GM19438 (cell line): ENCODE measurements around the gene ATG4C.
A peak's percentile ranks its signal among the peaks of the same experiment; 100 is the strongest.
"Not testable (repeated sequence)": the region's sequence is repeated elsewhere in the genome, so short reads cannot be mapped to it uniquely, and the experiment has no call there.

Experiments used
- ATAC-seq: cut with Tn5 transposase; IDR thresholded peaks from one replicate; pipeline ENCODE4 v1.9.1; 2021; ENCODE audit warnings: low read depth; ENCODE audit not compliant: unreplicated experiment

ATG4C gene

GRCh38 chr1:62783736-62784508, at the start of gene ATG4C:
TSS of gene ATG4C (plus strand) at chr1:62784132. CDS start at chr1:62803787, 19,655 bp downstream.
- ATAC-seq: peak; percentile 94

- no peak for ATAC-seq
These were observed 48.3 kb upstream of the ATG4C start for GRCh38 chr1:62735491-62736171.

GRCh38 chr1:62740701-62741100, 43.2 kb upstream of the ATG4C start:
- not testable (repeated sequence) for ATAC-seq

GRCh38 chr1:62744611-62745577, 39.0 kb upstream of the ATG4C start:
- no peak for ATAC-seq

GRCh38 chr1:62746086-62746808, 37.7 kb upstream of the ATG4C start:
- no peak for ATAC-seq

- no peak for ATAC-seq
These were observed 37.2 kb upstream of the ATG4C start for GRCh38 chr1:62746809-62747138.

GRCh38 chr1:62753031-62753965, 30.6 kb upstream of the ATG4C start:
- no peak for ATAC-seq

- not testable (repeated sequence) for ATAC-seq
These were observed 29.0 kb upstream of the ATG4C start for GRCh38 chr1:62754938-62755337.

- ATAC-seq: not testable (repeated sequence)
These were observed 27.6 kb upstream of the ATG4C start for GRCh38 chr1:62756255-62756884.

GRCh38 chr1:62759232-62759875, 24.6 kb upstream of the ATG4C start:
- ATAC-seq: not testable (repeated sequence)

GRCh38 chr1:62760021-62760782, 23.7 kb upstream of the ATG4C start:
- not testable (repeated sequence) for ATAC-seq

- ATAC-seq: not testable (repeated sequence)
These were observed 22.6 kb upstream of the ATG4C start for GRCh38 chr1:62761223-62761870.

- ATAC-seq: not testable (repeated sequence)
These were observed 21.9 kb upstream of the ATG4C start for GRCh38 chr1:62762027-62762426.

- no peak for ATAC-seq
These were observed 18.0 kb upstream of the ATG4C start for GRCh38 chr1:62765981-62766380.

GRCh38 chr1:62768551-62768950, 15.4 kb upstream of the ATG4C start:
- not testable (repeated sequence) for ATAC-seq

- no peak for ATAC-seq
These were observed 11.2 kb upstream of the ATG4C start for GRCh38 chr1:62772607-62773295.
